GM12891 (cell line): ENCODE results near the gene NEGR1.

Source experiments
- POLR2A ChIP-seq: IDR thresholded peaks from 2 replicates; pipeline ENCODE4 v1.6.1; 2011; ENCODE audit warnings: low read depth, low read length, control low read depth
- SPI1 ChIP-seq: IDR thresholded peaks from 2 replicates; pipeline ENCODE4 v1.6.1; 2011; ENCODE audit warnings: low read depth, low read length, control low read depth
- TAF1 ChIP-seq: IDR thresholded peaks from 2 replicates; pipeline ENCODE4 v1.6.1; 2011; ENCODE audit warnings: low read depth, low read length, control low read depth

DNA sequence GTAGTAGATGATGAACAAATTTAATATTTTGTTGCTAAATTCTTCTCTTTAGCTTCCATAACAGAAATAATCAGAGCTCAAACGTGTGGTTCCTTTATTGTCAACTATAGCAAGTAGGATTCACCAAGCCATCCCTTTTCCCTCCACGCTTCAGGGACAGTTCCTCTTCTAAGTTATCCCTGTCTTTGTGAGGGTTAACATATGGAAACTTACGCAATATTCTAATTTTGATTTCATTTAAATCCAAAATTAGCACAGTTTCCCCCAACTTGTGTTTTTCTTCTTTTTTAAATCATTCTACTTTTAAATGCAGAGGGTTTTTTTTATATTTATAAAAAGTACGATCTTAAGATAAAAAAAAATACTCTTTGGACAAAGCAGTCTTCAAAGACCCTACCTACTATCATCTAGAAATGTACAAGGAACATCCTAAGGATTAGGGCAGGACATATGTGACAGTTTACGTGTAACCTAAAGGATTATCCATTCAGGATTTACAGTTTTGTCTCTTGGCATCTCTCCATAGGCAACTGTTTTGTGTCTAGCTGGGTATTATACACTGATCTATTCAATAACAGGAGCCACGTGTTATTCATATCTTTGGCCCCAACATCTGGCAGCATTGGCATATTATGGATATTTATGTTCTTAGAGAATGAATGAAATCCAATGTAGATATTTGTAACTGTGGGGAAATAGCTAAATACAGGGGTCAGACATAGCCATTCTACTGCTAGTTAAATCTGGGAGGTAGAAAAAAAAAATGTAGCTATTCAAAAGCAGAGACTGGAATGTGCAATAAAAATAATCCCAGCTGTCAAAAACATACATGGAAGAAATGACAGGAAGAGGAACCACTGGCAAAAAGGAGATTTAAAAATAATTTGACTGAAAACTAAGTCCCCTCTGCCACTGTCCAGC lies 272.9 kb downstream of the NEGR1 start:
- TF ChIP-seq SPI1 (no peak), TAF1 (no peak), POLR2A (no peak)
